Skin of body (tissue), 2 donors: ENCODE measurements around the gene MYNN. TPM values are rescaled to one million over a fixed set of nuclear protein-coding genes. Genes with fewer than 3 reads are reported as not detected.

Experiments used
- DNase-seq: peaks from one replicate; lab custom pipeline; 2025; lab: John Stamatoyannopoulos, UW
- total RNA-seq: library from RNA; depleted of rRNA; stranded (reverse); fragments of >200 nt; gene quantifications from one replicate; pipeline ENCODE4 v1.2.3, GENCODE V29; 2014

Gene MYNN
- total RNA-seq, 1 donor from 2014 or later: 34.0 TPM

DNA sequence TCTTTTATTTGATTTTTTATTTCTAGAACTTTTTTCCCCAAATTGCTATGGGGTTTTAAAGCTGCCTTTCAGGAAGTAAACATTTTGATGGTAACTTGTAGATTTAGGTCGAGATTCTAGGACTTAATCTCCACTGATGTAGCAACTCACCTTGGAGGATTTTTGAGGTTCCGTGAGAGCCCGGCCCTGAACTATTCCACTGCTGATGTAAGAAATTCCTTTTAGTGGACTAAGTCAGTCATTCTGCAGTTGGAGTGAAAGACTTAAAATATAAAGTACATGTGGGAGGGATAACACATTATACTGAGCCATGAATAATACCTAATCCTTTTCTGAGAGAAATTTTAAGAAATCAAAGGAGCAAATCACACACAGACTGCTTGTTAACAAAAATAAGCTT, 52.1 kb downstream of the MYNN start:
- no peak for DNase-seq

DNA sequence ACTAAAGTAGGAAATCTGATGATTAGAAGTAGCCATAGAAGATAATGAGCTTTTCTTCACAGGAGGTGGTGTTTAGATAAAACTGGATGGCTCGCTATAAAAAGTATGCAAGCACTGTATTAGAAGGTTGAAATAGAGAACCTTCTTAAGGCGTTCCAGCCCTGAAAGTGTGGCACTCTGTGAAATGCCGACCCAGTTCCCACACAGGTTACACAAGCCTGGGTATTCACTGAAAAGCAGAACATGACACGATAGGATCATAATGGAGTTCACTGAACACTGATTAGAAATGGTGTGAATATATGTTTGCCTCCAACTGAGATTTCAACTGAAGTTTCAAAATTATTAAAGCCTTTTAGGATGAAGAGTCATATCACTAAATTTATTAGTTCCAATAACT, 54.5 kb downstream of the MYNN start:
- DNase-seq: no peak

DNA sequence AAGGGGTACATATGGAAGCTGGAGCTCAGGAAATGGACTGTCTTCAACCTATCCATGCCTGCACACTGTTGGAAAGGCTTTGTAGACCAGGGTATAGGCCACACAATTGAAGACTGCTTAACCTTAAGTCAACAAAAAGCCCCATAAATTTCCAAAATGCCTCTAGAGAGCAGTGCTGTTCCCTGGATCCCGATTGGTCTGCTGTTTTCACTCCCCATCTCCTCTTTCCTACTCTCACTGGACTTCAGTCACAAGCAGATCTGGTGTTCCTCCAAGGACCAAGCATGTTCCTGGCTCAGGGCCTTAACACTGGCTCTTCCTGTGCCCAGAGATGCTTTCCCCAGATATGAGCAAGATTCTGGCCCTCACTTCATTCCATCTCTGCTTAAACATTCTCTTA, 62.3 kb downstream of the MYNN start:
- no peak for DNase-seq

DNA sequence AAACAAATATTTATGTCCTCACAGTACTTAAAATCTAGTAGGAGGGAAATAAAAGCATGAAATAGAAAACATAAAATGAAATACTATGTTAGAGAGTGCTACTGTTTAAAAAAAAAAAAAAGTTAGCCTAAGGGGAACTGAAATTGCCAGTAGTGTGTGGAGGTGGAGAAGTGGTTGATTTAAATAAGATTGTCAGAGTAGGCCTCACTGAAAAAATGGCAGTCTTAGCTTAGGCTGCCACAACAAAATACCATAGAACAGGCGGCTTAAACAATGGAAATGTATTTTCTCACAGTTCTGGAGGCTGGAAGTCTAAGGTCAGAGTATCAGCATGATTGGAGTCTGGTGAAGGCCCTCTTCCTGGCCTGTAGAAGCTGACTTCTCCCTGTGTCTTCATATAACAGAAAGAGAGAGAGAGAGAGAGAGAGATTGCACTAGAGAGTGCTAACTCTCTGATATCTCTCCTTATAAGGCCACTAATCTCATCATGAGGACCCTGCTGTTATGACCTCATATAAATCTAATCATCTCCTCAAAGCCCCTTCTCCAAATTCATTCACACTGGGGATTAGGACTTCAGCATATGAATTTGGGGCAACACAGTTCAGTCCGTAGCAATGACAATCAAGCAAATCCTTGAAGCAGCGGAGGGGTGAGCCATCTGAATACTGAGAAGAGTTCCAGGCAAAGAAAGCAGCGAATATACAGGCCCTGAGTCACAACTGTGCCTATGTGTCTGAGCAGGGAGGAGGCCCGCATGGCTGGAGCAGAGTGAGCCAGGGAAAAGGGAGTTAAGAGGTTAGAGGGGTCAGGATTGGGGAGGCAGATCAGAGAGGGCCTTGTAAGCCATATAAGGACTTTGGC, 63.1 kb downstream of the MYNN start:
- DNase-seq: no peak

DNA sequence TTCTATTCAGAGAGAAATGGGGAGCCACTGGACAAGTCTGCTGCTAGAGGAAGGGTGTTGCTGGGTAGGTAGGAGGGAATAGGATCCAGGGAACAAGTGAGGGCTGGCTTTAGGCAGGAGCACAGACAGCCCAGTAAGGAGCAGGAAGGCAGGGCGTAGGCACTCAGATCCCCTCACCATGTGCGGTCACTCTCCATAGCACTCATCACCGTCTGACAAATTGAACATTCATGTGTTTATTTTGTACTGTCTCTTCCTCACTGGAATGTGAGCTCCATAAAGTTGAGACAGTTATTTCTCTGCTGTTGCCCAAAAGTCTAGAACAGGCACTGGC, 63.7 kb downstream of the MYNN start:
- no peak for DNase-seq

DNA sequence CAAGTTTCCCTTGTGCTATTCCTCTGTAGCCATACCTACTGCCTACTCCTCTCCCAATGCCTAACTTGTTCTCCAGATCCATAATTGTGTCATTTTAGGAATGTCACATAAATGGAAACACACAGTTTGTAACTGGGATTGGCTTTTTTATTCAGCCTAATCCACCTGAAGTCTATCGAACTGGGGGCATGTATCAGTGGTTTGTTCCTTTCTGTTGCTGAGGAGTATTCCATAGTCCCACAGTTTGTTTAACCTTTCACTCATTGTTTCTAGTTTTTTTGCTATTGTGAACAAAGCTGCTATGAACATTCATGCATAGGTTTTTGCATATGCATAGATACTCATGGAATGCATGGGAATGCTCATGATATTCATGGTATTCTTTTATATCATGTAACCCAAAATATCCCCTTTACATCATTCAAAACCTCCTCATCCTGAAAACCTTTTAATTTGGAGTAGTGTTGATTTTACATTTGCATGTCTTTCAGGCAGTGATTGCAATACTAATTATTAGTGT, 65.4 kb downstream of the MYNN start:
- no peak for DNase-seq

Other genes starting within 250 kb of the MYNN start
- 10.8 TPM for gene MECOM, start 109.7 kb upstream of the MYNN start, total RNA-seq
- 69.1 TPM for gene TERC, start 8.3 kb upstream of the MYNN start, total RNA-seq
- 1.7 TPM for gene ACTRT3, start 3.8 kb upstream of the MYNN start, total RNA-seq
- not detected for gene LRRIQ4, start 39.5 kb downstream of the MYNN start, total RNA-seq
- gene LRRC34, start 39.5 kb downstream of the MYNN start, total RNA-seq: 2.7 TPM
- gene LRRC31, start 96.5 kb downstream of the MYNN start, total RNA-seq: not detected
- not detected for gene SAMD7, start 138.2 kb downstream of the MYNN start, total RNA-seq
- gene SEC62, start 193.4 kb downstream of the MYNN start, total RNA-seq: 52.8 TPM